ENCODE measurements around the gene MYH9.
"Not testable (repeated sequence)": the region's sequence is repeated elsewhere in the genome, so short reads cannot be mapped to it uniquely, and the experiment has no call there.

GRCh38 chr22:36263216-36263673 is 124.5 kb downstream of the MYH9 start:
- TF ChIP-seq FOXA1 (IDR thresholded peaks at IDR 0.05); SP1 (IDR thresholded peaks at IDR 0.05); ELF4 (IDR thresholded peaks at IDR 0.05); TARDBP (IDR thresholded peaks at IDR 0.05); LEF1 (IDR thresholded peaks at IDR 0.05; ENCODE audit: borderline replicate concordance): not testable (repeated sequence)

All from HEK293T (cell line).